HCT116 (cell line): Measurements from ENCODE around the gene TMX3. TPM values are rescaled to one million over a fixed set of nuclear protein-coding genes. Genes with fewer than 3 reads are reported as not detected.
A peak's percentile ranks its signal among the peaks of the same experiment; 100 is the strongest.

Source experiments
- ATAC-seq: fragments of 200-7000 bp; cut with Tn5 transposase; 2 replicates; pipeline ENCODE4 v1.9.1; 2020; ENCODE audit warnings: mild to moderate bottlenecking, moderate library complexity
- BruUV-seq: library from RNA; stranded (reverse); fragments of 400-500 nt; replicated peaks from 2 replicates; lab custom pipeline; 2021; lab: Mats Ljungman, UMichigan
- CTCF ChIA-PET: fragments of 300-600 bp; sonication (Branson Sonifier 250); formaldehyde crosslinking; loops from one replicate; lab custom pipeline; 2021; ENCODE audit warnings: antibody characterized with exemption; lab: Charles Lee
- POLR2A ChIA-PET: fragments of 300-600, 350-600 bp; sonication (Branson Sonifier 250); formaldehyde crosslinking; loops from one replicate; lab custom pipeline; 2021; ENCODE audit warnings: antibody characterized with exemption; lab: Charles Lee
- RAD21 ChIA-PET, 2 experiments: fragments of 300-600 bp; sonication (Branson Sonifier 250); formaldehyde crosslinking; loops; one replicate each; lab custom pipeline; 2023; ENCODE audit warnings: low total read pairs in 2 of 2; ENCODE audit not compliant: uncharacterized antibody in 2 of 2, unreplicated experiment in 2 of 2, low non-redundant PET in 1 of 2; lab: Charles Lee
- DNase-seq: peaks from one replicate; pipeline ENCODE4 v3.0.0-alpha.2; 2010; ENCODE audit warnings: low read depth, low spot score
- H2AFZ ChIP-seq: fragments of 200-600 bp; shearing (Covaris generic), sonication (generic); 2 replicates; pipeline ENCODE4 v1.6.1; 2017; ENCODE audit warnings: low read depth, mixed run types, mixed read lengths, antibody characterized with exemption, low read length; ENCODE audit not compliant: poor library complexity, severe bottlenecking
- H3K27ac ChIP-seq: 2 replicates; pipeline ENCODE4 v1.5.1; 2012; ENCODE audit warnings: low read depth, low read length
- H3K27me3 ChIP-seq: fragments of 200-600 bp; sonication (generic); 2 replicates; pipeline ENCODE4 v1.6.1; 2016; ENCODE audit warnings: mixed run types, low read length, mixed read lengths; ENCODE audit not compliant: insufficient read depth
- H3K36me3 ChIP-seq, 2 experiments: fragments of 200-500 bp in 1 of 2; fragments of 200-600 bp in 1 of 2; sonication (Bioruptor generic) in 1 of 2; sonication (generic) in 1 of 2; 2 replicates each; pipeline versions ENCODE4 v1.5.1 to v1.6.1; 2014 to 2016; ENCODE audit warnings: low read length in 2 of 2, inconsistent platforms in 1 of 2, mixed read lengths in 1 of 2, mixed run types in 1 of 2; ENCODE audit not compliant: insufficient read depth in 2 of 2, control insufficient read depth in 1 of 2
- H3K4me1 ChIP-seq, 2 experiments: fragments of 200-600 bp in 1 of 2; sonication (generic) in 1 of 2; 2 replicates each; pipeline versions ENCODE4 v1.5.1 to v1.6.1; 2012 to 2017; ENCODE audit warnings: low read length in 2 of 2, inconsistent platforms in 1 of 2, mild to moderate bottlenecking in 1 of 2, mixed read lengths in 1 of 2, mixed run types in 1 of 2, moderate library complexity in 1 of 2; ENCODE audit not compliant: insufficient read depth in 2 of 2, control insufficient read depth in 1 of 2
- H3K4me2 ChIP-seq: fragments of 200-600 bp; sonication (generic); 2 replicates; pipeline ENCODE4 v1.6.1; 2017; ENCODE audit warnings: mixed run types, low read length, mixed read lengths
- H3K4me3 ChIP-seq, 2 experiments: fragments of 200-600 bp in 1 of 2; sonication (generic) in 1 of 2; replicated peaks in 1 of 2; 2 replicates each; pipeline ENCODE4 v1.5.1; 2011 to 2016; ENCODE audit warnings: low read length in 2 of 2, control low read depth in 1 of 2, low read depth in 1 of 2, mild to moderate bottlenecking in 1 of 2, mixed read lengths in 1 of 2, mixed run types in 1 of 2
- H3K79me2 ChIP-seq: fragments of 200-600 bp; sonication (generic); 2 replicates; pipeline ENCODE4 v1.6.1; 2017; ENCODE audit warnings: mild to moderate bottlenecking, mixed run types, low read length, moderate library complexity, mixed read lengths; ENCODE audit not compliant: insufficient read depth
- H3K9ac ChIP-seq: fragments of 200-600 bp; sonication (generic); 2 replicates; pipeline ENCODE4 v1.6.1; 2016; ENCODE audit warnings: low read length, mixed read lengths
- H3K9me2 ChIP-seq: fragments of 200-600 bp; sonication (generic), shearing (Covaris generic); 2 replicates; pipeline ENCODE4 v1.6.1; 2017; ENCODE audit warnings: mixed run types, mild to moderate bottlenecking, moderate library complexity; ENCODE audit not compliant: insufficient read depth
- H3K9me3 ChIP-seq, 2 experiments: fragments of 200-500 bp in 1 of 2; fragments of 200-600 bp in 1 of 2; sonication (Bioruptor generic) in 1 of 2; sonication (generic) in 1 of 2; 2 replicates each; pipeline ENCODE4 v1.6.1; 2014 to 2017; ENCODE audit warnings: low read length in 2 of 2, mixed read lengths in 2 of 2, inconsistent platforms in 1 of 2, low read depth in 1 of 2, mild to moderate bottlenecking in 1 of 2, mixed run types in 1 of 2, moderate library complexity in 1 of 2; ENCODE audit not compliant: control insufficient read depth in 1 of 2, insufficient read depth in 1 of 2
- H4K20me1 ChIP-seq: fragments of 200-600 bp; sonication (generic), shearing (Covaris generic); 2 replicates; pipeline ENCODE4 v1.6.1; 2017; ENCODE audit warnings: mixed run types, mild to moderate bottlenecking, moderate library complexity; ENCODE audit not compliant: insufficient read depth
- CEBPB ChIP-seq: IDR thresholded peaks from 2 replicates; pipeline ENCODE4 v1.6.1; 2012; ENCODE audit warnings: low read depth
- ELF1 ChIP-seq: IDR thresholded peaks from 2 replicates; pipeline ENCODE4 v1.6.1; 2012; ENCODE audit warnings: low read depth, borderline replicate concordance
- EZH2phosphoT487 ChIP-seq: fragments of 200-600 bp; IDR thresholded peaks from 2 replicates; pipeline ENCODE4 v1.6.1; 2018; ENCODE audit warnings: antibody characterized with exemption, borderline replicate concordance
- FOSL1 ChIP-seq: IDR thresholded peaks from 2 replicates; pipeline ENCODE4 v1.6.1; 2012; ENCODE audit warnings: low read depth
- POLR2A ChIP-seq: IDR thresholded peaks from 2 replicates; pipeline ENCODE4 v1.7.0; 2011; ENCODE audit warnings: borderline replicate concordance; ENCODE audit not compliant: insufficient read depth, insufficient read length; ENCODE audit errors: extremely low read depth
- POLR2AphosphoS5 ChIP-seq: IDR thresholded peaks from 2 replicates; pipeline ENCODE4 v1.6.1; 2011; ENCODE audit warnings: mild to moderate bottlenecking, low read depth, low read length, moderate library complexity
- intact Hi-C: fragments of 100-400 bp; cut with micrococcal nuclease; formaldehyde crosslinking; loops from 2 replicates; pipeline ENCODE4 v1.10.0; 2022
- total RNA-seq: library from RNA; stranded (reverse); gene quantifications from one replicate; pipeline ENCODE4 v1.2.1, GENCODE V29; 2021; ENCODE audit not compliant: unreplicated experiment

The TMX3 gene
- total RNA-seq, 1 experiment from 2014 or later: 39.6 TPM

- DNase-seq: no peak
- intact Hi-C loops: no loop called here
- no TSS peak for BruUV-seq
These were observed 13.6 kb downstream of the TMX3 start for GRCh38 chr18:68701353-68701752.

GRCh38 chr18:68699043-68699442, 15.9 kb downstream of the TMX3 start:
- POLR2A ChIA-PET: no interaction called here
- ATAC-seq (no peak), DNase-seq (no peak)
- no peaks in the 10 kb centered on the region for H3K9me2 ChIP-seq
- BruUV-seq: no TSS peak
- peaks cover 16 to 22% of the 10 kb centered on the region in 2 experiments for H3K36me3 ChIP-seq
- CTCF ChIA-PET: no interaction called here
- no peaks in the 10 kb centered on the region for H3K4me1 ChIP-seq
- RAD21 ChIA-PET: no interaction called here
- H4K20me1 ChIP-seq: no peaks in the 10 kb centered on the region
- H3K9ac ChIP-seq: no peak overlapping the region
- no peaks in the 10 kb centered on the region for H3K27me3 ChIP-seq
- no peak overlapping the region for H3K27ac ChIP-seq
- intact Hi-C loops: no loop called here
- no peak overlapping the region for H2AFZ ChIP-seq
- H3K4me2 ChIP-seq: no peak overlapping the region
- TF ChIP-seq EZH2phosphoT487 (no peak), CEBPB (0 out of 2 replicates have a peak, but pooled peaks have one; percentile 20)
- no peak overlapping the region for H3K4me3 ChIP-seq
- no peaks in the 10 kb centered on the region for H3K9me3 ChIP-seq
- peaks cover 60% of the 10 kb centered on the region for H3K79me2 ChIP-seq

More at GRCh38 chr18:68701353-68701752, 13.6 kb downstream of the TMX3 start:
- Histone ChIP-seq H3K9me3 (no peaks in the 10 kb centered on the region), H3K79me2 (peaks cover 75% of the 10 kb centered on the region), H4K20me1 (no peaks in the 10 kb centered on the region), H3K4me1 (peaks cover 6 to 7% of the 10 kb centered on the region in 2 experiments), H3K9me2 (no peaks in the 10 kb centered on the region), H3K4me3 (no peak overlapping the region), H3K9ac (no peak overlapping the region), H3K36me3 (peaks cover 5 to 12% of the 10 kb centered on the region in 2 experiments; a peak in 2 of 4 replicates), H3K27ac (no peak overlapping the region), H3K4me2 (no peak overlapping the region), H3K27me3 (no peaks in the 10 kb centered on the region), H2AFZ (no peak overlapping the region)
- ChIA-PET POLR2A (no interaction called here), RAD21 (no interaction called here), CTCF (no interaction called here)
- ATAC-seq: no peak
- TF ChIP-seq CEBPB: no peak
- no peak for TF ChIP-seq ELF1
- TF ChIP-seq FOSL1: no peak
- no peak for TF ChIP-seq POLR2A
- no peak for TF ChIP-seq POLR2AphosphoS5
